GM18909 (cell line): ENCODE measurements around the gene BCO1.
"Not testable (repeated sequence)": the region's sequence is repeated elsewhere in the genome, so short reads cannot be mapped to it uniquely, and the experiment has no call there.

Experiments
- ATAC-seq: cut with Tn5 transposase; IDR thresholded peaks from one replicate; pipeline ENCODE4 v1.9.1; 2021; ENCODE audit warnings: mild to moderate bottlenecking; ENCODE audit not compliant: unreplicated experiment, poor library complexity

Gene BCO1, protein sequence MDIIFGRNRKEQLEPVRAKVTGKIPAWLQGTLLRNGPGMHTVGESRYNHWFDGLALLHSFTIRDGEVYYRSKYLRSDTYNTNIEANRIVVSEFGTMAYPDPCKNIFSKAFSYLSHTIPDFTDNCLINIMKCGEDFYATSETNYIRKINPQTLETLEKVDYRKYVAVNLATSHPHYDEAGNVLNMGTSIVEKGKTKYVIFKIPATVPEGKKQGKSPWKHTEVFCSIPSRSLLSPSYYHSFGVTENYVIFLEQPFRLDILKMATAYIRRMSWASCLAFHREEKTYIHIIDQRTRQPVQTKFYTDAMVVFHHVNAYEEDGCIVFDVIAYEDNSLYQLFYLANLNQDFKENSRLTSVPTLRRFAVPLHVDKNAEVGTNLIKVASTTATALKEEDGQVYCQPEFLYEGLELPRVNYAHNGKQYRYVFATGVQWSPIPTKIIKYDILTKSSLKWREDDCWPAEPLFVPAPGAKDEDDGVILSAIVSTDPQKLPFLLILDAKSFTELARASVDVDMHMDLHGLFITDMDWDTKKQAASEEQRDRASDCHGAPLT

DNA sequence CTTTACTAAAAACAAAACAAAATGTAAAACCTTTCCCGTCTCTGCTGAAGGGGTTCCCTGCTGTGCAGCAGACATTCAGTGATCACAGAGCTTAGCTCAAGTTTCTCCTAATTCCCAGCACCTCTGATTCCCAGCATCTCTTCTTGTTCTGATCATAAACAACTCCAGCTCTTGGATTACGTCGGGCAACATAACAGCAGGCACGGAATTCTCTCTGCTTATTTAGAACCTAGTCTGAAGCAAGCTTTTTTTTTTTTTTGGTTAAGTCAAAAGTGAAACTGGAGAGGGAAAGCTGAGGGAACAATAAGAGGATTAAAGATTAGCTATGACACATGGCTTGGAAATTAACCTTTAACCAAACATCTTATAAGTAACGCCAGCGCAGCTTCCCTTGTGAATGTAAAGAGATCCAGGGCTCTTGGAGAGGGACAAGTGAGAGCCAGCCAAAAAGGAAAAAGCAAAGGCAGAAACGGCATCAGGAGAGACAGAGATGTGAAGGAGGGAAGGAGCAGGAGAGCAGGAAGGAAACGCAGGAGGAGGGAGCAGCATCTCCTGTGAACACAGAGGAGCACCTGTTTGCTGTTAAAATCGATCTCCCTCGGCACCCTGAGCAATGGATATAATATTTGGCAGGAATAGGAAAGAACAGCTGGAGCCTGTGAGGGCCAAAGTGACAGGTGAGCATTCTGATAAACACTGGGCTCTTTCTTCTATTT is at the start of gene BCO1:
Gene BCO1 (plus strand): TSS at position 394 of the 716 bp plus-strand sequence. CDS start 220 bp downstream, at position 614.
- ATAC-seq, result peak; percentile 67

DNA sequence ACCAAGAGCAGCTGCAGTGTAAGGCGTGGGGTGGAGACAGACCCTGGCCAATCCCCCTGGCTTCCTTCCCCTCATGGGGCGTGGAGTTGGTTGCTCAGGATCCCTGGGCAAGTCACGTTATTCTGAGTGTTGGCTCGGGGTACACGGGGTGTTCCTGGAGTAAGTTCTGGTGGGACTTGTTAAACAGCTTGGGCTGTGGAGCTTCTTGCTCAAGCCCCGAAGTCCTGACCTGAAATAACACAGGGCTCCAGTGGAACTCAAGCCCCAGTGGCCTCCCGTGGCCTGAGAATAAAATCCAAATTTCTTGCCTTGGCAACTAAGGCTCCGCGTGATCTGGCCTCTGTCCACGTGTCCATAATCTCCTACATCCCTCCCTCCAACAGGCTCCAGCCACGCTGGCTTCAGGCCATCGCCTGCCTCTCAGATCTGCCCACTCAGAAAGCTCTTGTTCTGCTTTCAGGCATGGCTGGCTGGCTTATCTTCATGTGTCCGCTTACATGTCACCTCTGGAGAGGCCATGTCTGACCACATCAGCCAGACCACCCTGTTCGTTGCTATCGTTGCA is 49.3 kb upstream of the BCO1 start:
- no peak for ATAC-seq

DNA sequence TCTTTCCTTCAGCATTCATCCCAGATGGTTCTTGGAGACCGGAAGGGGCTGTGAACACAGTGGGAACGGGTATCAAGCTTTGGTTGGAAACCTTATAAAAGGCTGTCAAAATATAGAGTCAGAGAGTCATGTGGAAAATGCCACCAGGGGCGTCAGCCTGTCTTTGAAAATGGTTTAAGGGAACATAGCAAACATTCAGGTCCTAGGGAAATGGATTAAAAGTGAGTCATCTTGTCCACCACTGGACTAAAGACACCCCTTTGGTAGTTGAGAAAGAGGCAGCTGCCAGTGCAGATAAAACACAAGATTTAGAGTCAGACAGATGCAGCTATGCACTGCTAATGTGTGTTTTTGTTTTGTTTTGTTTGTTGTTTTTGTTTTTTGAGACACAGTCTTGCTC is 47.8 kb upstream of the BCO1 start:
- ATAC-seq, result no peak

DNA sequence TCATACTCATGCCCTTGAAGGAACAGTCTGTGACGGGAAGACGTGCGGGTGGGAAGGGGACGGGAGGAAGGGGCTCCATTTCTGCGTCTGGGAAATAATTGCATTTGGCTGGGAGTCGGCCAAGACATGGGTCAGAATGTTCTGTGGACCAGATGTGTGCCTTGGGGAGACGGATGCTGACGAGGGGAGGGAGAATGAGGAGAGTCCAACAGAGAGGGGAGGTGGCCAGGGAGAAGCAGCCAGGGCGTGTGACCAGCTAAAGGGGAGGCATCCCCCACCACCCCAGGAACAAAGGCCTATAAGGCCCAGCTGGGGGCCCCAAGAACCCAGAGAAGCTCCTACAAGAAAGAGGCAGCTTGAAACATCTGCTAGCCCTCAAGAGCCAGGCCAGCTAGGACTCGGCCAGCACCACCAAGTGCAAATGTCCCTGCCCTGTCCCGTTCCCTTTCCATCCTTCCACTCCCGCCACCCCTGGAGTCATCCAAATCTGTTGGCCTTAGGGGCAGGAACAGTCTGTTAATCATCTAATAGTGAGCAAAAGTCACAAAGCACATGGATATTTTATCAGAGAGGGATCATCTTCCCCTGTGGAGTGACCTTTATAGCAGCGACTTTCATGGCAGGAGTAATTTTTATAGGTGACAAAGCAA is 42.5 kb upstream of the BCO1 start:
- ATAC-seq, result no peak

DNA sequence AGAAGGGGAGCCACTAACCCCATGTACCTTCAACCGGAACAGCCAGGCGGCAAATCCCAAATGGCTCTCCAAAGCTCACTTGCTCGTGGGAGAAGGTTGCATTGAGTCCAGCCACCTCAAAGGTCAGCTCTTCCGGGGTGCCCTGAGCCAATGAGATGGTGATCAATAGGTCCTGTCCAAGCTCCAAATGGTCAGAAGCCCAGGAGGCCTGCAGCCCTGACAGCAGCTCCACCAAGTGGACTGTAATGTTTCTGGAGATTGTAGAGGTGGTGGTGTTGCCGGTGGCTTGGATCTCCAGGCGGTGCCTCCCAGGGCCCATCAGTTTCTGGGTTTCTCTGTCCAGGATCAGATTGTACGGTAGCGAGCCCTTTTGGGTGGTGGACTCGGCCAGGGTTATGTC is 39.9 kb upstream of the BCO1 start:
- ATAC-seq, result no peak

DNA sequence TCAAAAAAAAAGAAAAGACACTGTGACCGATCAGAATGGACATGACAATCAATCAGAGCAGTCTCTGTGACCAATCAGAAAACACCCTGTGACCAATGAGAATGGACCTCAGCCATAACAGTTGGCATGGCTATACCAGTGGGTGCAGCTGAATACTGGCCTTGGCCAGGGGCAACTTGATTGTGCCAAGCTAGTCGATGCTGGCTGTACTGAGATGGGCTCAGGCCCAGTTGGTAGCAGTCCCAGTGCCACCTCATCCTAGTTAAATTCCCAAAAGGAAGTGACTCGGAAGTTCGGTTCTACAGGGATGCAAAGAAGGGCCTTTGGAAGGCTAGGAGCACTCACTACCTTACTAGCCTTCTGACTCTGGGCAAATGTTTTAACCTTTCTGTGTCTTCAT is 37.2 kb upstream of the BCO1 start:
- ATAC-seq, result no peak

DNA sequence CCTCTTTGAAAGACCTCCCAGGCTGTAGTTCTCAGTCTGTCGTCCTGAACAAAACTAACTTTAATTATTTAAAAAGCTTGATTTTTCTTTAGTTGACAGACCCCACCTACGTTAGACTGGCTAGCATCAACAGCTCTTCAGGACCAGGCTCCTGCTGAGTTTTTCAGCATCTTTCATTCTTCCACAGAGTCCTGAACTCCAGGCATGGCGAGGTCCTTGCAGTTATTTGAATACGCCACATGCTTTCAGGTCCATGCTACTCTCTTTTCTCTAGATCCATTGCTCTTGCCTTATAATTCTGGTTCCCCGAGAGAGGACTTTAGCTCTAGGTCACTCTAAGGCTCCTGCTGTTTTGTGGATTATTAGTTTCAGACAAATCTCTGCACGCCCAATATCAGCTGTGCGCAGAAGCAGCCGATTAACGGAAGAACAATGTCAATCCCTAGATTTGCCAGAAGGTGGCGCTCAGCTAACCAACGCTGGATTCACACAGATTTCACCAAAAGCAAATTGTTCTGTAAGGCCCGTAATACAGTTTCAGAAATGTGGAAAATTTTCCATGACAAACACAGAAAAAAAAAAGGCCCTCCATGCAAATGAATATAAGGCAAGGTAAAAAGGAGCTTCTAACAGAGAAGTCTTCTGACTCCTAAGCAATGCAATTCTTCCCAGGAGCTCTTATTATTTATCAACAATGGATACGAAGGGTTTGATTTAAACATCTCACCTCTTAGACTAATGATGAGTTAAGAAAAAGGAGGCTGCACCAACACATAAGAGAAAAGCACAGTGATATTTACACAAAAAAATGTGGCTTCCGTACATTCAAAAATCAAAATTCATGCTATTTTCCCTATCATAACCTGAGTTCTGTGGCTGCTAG is 33.5 kb upstream of the BCO1 start:
- ATAC-seq, result no peak

DNA sequence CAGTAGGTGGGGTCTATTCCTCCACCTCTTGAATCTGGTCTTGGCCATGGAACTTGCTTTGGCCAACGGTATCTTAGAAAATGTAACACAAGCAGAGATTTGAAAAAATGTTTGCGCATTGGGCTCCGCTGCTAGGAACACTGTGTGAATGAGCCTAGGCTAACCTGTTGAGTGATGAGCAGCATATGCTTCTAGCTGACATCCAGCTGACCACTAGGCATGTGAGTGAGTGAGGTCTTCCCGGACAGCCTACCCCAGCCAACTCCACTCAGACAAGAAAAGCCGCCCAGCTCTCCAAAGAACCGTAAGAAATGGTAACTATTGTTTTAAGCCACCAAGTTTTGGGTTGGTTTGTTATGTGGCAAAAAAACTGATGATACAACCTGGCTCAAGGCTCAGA is 31.4 kb upstream of the BCO1 start:
- ATAC-seq, result no peak

DNA sequence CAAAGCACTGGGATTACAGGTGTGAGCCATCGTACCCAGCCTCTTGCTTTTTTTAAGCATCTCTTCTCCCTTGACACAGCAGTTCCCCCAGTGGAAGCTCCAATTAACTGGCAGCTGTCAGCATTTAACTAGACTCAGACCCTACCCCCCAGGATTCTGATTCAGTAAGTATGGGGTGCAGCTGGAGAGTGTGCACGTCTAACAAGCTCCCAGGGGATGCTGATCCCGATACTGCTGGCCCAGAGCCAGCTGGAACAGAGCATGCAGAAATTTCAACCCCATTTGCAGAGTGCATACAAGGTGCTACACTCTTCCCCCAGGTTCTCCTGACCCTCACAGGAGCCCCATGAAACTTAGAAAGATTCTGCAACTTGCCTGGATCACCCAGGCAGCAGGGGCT is 27.7 kb upstream of the BCO1 start:
- no peak for ATAC-seq

DNA sequence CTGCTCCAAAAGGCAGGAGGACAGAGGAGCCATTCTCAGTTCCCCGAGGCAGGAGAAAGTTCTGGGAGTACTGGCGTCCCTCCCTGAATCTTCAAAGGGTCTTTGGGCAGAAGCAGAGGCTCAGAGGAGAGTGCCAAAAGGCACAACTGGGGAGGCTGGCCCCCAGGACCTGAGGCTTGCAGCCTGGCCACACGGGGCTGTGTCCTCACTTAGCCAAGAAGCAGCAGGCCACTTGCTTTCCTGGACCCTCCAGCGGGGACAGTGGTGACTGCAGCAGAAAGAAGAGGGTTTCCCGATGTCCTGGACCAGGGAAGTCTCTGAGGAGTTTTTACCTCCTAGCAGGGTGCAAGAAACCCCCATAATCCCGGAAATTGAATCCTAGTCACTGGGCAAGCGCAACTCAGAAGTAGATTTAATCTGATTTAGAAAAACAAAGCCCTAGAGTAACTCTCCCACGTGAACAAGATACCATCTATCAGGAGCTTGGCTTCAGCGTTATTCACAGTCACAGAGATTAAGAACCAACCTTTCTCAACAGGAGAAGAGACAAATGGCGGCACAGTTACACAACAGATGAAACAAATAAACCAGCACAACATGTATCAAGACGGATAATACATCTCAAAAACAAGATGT is 25.5 kb upstream of the BCO1 start:
- no peak for ATAC-seq

DNA sequence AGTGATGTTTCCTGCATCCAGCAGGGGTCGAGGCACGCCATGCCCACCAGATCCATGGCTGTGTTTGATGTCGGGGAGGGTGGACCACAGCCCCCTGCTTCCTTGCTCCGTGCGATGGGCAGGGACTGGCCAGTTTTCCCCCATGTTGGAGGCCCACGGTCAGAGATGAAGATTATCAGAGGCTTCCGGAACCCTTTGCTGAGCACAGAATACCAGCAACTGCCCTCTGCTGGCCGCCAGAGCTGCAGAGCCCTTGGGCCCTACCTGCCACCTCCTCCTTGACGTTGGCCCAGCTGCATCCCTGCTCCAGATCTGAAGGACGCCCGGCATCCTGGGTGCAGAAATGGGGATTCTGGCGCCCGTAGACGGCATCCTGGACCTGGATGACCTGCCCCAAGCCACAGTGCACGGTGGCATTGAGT is 23.7 kb upstream of the BCO1 start:
- ATAC-seq, result no peak

DNA sequence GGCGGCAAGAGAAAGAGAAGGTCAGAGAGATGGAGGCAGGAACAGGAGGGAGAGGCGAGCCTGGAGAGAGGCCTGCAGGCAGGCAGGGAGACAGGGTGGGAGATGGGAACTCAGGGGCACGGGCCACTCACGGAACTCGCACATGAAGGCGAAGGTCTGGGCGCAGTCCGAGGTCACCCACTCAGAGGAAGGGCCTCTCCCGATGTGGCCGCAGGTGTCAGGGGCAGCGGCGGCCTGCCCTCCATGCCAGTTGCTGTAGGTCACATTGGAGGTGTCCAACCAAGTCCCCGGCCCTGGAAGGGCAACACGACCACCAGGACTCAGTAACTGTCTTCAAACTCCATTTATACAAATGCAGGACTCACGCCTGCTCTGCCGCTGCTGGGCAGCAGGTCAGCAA is 22.4 kb upstream of the BCO1 start:
- ATAC-seq, result no peak

DNA sequence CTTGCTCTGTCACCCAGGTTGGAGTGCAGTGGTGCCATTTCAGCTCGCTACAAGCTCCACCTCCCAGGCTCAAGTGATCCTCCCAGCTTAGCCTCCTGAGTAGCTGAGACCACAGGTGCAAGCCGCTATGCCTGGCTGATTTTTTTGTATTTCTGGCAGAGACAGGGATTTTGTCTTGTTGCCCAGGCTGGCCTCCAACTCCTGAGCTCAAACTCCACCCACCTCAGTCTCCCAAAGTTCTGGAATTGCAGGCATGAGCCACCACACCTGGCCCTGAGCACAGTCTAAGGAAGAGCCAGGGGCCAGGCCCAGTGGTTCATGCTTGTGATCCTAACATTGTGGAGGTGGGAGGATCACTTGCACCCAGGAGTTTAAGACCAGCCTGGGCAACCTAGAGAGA is 21.8 kb upstream of the BCO1 start:
- ATAC-seq, result no peak

DNA sequence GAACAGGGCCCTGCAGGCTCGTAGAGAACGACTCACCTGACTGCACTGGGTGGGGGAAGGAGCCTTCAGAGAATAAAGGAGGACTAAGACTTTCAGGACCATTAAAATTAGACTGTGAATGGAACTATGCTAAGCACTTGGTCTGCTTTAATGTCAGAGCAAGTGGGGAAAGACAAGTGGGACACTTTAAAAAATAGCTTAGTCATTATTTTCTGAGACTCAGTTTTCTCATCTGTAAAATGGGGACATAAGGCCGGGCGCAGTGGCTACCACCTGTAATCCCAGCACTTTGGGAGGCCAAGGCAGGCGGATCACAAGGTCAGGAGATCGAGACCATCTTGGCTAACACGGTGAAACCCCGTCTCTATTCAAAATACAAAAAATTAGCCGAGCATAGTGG is 19.3 kb upstream of the BCO1 start:
- no peak for ATAC-seq

DNA sequence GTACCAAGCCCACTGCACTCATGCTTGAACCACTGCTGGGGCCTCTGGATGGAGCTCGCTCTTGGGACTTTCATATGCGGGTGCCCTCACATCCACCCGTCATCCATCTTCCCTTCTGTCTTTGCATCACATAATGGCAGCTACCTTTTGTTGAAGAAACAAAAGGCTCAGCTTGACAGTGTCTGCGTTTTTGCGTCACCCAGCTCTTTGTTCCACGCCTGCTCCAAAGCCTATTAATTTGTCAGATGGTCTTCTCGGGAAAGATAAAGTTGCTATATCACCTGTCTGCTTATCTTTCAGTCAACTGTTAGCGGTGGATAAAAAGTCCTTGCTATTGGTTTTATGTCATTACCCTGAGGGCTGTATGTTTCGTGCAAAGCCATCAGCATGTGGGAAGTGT is 18.1 kb upstream of the BCO1 start:
- ATAC-seq, result no peak

DNA sequence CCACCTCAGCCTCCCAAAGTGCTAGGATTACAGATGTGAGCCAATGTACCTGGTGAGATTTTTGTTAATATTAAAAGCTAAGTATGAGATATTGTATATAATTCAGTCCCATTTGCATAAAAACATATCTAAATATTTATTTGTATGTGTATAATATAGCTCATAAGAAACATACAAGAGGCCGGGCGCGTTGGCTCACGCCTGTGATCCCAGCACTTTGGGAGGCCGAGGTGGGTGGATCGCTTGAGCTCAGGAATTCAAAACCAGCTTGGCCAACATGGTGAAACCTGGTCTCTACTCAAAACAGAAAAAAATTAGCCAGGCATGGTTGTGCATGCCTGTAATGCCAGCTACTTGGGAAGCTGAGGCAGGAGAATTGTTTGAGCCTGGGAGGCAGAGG is 16.8 kb upstream of the BCO1 start:
- no peak for ATAC-seq

DNA sequence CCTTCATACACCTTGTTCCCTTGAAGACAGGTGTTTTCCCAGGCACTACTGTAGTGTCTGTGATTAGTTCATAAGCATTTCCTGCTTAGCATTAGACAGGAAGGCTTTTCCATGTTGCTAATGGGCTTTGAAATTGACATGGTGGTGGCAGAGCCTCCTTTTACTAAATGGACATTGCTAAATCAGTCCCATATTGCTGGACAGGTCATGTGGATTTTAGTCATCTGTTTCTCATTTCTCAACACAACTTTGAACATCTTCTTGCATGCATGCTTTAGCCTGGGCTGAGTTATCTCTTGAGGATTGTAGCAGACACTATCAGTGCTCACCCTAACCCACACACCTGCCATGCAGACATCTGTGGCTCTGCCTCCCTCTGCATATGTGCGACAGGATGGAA is 13.7 kb upstream of the BCO1 start:
- no peak for ATAC-seq

DNA sequence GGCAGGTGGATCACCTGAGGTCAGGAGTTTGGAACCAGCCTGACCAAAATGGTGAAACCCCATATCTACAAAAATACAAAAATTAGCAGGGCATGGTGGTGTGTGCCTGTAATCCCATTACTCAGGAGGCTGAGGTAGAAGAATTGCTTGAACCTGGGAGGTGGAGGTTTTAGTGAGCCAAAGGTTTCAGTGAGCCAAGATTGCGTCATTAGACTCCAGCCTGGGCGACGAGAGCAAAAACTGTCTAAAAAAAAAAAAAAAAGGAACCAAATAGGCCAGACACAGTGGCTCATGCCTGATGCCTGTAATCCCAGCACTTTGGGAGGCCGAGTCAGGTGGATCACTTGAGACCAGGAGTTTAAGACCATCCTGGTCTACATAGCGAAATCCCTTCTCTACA is 12.8 kb upstream of the BCO1 start:
- ATAC-seq, result not testable (repeated sequence)

DNA sequence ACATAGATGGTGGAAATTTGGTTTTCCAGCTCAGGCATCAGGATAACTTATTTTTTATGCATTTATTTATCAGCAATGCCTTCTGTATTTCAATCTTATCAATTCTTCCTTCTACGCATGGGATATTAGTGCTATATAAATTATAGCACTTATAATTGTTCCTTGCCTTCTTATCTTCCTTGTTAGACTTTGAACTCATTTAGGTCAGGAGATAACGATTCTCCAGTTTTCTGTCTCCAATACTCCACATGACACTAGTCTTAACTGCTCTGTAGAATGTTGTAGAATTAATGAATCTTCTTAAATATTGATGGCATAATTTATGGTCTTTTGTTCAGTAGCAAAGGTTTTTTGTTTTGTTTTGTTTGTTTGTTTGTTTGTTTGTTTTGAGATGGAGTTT is 10.7 kb upstream of the BCO1 start:
- no peak for ATAC-seq
